Upper lobe of left lung (tissue), 4 donors: ENCODE data around the gene TWNK.

Experiments used
- POLR2A ChIP-seq, 4 donors: fragments of 450-650 bp; IDR thresholded peaks; one replicate each; pipeline ENCODE4 v1.5.1; 2016 to 2017; ENCODE audit warnings: antibody characterized with exemption in 4 of 4, mild to moderate bottlenecking in 2 of 4
- POLR2AphosphoS5 ChIP-seq, 2 donors: sonication (generic); formaldehyde crosslinking; IDR thresholded peaks; one replicate each; pipeline ENCODE4 v1.5.1; 2017; ENCODE audit warnings: antibody characterized with exemption in 2 of 2

GRCh38 chr10:100960251-100960650 lies 27.1 kb upstream of the TWNK start:
- TF ChIP-seq POLR2AphosphoS5 (IDR thresholded peaks at IDR 0.05) (no peak), POLR2A (IDR thresholded peaks at IDR 0.05) (no peak)
